GM21381 (cell line): ENCODE measurements around the gene ZBTB43.
"Not testable (repeated sequence)": the region's sequence is repeated elsewhere in the genome, so short reads cannot be mapped to it uniquely, and the experiment has no call there.

Source experiments
- ATAC-seq: cut with Tn5 transposase; IDR thresholded peaks from one replicate; pipeline ENCODE4 v1.9.1; 2021; ENCODE audit warnings: mild to moderate bottlenecking, moderate library complexity; ENCODE audit not compliant: unreplicated experiment

ZBTB43 gene

DNA sequence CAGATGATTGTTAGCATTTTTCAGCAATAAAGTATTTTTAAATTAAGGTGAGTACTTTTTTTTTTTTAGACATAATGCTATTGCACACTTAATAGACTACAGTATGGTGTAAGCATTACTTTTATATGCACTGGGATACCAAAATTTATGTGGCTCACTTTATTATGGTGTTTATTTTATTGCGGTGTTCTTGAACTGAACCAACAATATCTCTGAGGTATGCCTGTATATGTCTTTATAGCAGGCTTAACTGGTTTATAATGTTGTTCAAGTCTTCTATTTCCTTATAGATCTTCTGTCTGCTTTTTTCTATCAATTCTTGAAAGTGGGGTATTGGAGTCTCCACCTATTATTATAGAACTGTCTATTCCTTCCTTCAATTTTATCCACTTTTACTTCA, 18.0 kb downstream of the ZBTB43 start:
- no peak for ATAC-seq

DNA sequence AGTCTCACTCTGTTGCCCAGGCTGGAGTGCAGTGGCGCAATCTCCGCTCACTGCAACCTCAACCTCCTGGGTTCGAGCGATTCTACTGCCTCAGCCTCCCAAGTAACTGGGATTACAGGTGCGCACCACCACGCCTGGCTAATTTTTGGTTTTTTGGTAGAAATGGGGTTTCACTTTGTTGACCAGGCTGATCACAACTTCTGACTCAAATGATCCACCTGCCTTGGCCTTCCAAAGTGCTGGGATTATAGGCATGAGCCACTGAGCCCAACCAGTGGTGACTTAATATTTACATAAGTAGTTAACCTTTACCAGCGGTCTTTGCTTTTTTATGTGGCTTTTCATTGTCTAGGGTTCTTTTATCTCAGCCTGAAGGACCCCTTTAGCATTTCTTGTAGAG, 19.2 kb downstream of the ZBTB43 start:
- not testable (repeated sequence) for ATAC-seq

DNA sequence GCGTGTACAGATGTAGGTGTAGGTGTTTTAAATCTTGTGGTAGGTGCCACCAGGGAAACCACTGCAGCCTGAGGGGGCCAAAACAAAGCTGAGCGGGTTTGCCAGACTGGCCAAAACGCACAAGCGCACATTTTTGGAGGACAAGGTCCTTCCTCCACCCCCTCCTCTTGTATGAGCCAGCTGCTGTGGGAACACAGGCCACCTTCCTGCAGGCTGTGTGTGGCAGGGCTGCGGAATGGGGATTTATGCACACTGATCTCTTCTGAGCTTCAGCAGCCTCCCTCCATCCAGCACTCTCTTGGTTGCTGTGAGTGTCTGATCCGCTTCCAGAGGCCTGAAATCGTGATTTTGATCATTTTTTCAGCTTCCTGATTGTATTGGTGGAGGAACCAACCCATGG, 22.4 kb downstream of the ZBTB43 start:
- ATAC-seq, result no peak

DNA sequence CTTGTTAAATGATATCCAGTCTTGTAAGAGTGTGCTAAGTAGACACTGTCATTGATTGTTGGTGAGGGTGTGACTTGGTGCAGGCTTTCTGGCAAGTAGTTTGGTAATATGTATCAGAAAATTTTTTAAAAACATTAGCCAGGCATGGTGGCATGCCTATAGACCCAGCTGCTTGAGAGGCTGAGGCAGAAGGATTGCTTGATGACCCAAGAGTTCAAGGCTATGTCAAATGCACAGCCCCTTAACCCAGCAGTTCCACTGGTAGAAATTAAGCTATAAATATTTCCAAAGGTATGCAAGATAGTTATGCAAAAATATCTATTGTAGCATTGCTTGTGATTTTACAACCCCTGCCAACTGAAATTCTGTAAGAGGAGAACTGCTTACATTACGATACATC, 24.2 kb downstream of the ZBTB43 start:
- no peak for ATAC-seq

DNA sequence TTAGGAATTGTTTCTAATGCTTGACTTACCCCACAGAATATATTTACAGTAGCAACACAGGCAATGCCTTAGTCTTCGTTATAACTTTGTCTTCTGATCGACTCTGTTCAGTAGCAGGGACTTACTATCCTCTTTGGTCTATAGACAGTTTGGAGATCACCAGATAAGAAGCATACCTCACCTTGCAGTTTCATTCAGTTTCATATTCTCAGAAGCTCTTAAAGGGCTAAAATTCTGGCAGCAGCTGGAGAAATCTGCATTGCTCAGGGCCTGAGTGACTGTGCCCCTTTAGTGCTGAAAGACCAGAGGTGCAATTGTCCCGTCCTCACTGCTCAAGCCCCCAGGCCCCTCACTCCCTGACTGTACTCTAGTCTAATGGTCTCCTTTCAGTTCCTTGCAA, 26.0 kb downstream of the ZBTB43 start:
- ATAC-seq, result no peak

DNA sequence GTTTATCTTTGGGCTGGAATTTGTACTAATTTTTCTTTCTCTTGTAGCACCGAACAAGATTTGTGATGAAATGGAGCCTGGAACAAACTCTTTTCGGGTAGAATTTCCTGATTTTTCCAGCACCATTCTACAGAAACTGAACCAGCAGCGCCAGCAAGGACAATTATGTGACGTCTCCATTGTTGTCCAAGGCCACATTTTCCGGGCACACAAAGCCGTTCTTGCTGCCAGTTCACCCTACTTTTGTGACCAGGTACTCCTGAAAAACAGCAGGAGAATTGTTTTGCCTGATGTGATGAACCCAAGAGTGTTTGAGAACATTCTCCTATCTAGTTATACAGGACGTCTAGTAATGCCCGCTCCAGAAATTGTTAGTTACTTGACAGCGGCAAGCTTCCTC, 27.6 kb downstream of the ZBTB43 start:
- ATAC-seq, result no peak

DNA sequence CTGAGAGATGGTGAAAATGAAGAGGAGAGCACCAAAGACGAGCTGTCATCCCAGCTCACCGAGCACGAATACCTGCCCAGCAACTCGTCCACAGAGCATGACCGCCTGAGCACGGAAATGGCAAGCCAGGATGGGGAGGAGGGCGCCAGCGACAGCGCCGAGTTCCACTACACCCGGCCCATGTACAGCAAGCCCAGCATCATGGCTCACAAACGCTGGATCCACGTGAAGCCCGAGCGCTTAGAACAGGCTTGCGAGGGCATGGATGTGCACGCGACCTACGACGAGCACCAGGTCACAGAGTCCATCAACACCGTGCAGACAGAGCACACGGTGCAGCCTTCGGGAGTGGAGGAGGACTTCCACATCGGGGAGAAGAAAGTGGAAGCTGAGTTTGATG, 28.2 kb downstream of the ZBTB43 start:
- ATAC-seq, result no peak

DNA sequence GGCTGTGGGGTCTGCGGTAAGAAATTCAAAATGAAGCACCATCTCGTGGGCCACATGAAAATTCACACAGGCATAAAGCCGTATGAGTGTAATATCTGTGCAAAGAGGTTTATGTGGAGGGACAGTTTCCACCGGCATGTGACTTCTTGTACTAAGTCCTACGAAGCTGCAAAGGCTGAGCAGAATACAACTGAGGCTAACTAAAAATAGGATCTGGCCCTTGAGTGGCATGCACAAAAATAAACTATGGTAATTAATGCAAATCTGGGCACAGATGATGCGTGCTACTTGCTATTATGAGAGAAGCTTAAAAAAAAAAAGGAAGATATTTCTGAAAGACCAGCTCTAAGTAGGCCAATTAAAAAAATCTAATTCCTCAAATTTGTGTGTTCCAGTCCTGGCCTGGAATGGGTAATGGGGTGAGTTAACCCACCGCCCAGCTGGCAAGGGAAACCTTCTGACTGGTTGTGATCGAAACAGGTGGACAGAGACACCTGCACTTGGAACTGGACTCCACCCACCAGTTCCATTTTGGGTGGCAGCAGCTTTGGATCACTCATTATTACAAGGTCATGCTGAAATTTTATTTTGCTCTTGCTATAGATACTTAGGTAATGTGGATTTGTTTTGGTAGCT, 29.0 kb downstream of the ZBTB43 start:
- no peak for ATAC-seq

DNA sequence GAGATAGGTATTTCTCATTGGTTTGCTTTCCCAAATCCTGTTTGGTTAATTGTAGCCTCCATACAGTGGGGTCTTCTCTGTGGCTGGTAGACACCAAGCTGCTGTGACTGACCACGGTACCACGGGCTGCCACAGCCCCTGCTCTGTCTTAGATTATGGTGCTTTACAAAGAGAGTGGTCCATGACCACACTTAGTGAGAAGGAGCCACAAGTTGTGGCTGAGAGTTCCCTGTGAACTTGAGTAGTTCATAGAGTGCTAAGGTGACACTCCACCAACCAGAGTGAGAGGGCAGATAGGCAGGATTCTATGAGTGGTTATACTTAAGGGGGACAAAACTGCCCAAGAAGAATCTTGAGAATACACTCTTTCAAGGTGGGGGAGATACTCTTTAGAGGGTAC, 29.8 kb downstream of the ZBTB43 start:
- no peak for ATAC-seq

DNA sequence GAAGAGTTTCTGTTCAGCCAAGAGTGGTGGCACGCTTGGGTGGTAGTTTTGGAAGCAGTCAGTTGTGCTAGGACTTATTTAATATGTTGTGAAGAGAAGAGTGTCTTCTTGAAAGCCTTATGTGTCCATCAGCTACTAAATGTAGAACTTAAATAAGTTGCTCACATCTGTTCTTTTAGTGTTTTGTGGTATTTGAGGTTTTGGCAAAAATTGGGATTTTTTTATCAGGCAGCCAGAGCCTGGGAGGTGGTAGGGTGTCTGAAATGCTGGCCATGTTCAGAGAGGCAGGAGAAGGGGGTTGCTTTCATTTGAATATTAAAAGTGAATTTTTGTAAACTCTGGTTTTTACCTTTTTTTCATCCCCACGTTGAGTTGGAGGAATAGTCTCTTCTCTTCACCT, 31.4 kb downstream of the ZBTB43 start:
- no peak for ATAC-seq

DNA sequence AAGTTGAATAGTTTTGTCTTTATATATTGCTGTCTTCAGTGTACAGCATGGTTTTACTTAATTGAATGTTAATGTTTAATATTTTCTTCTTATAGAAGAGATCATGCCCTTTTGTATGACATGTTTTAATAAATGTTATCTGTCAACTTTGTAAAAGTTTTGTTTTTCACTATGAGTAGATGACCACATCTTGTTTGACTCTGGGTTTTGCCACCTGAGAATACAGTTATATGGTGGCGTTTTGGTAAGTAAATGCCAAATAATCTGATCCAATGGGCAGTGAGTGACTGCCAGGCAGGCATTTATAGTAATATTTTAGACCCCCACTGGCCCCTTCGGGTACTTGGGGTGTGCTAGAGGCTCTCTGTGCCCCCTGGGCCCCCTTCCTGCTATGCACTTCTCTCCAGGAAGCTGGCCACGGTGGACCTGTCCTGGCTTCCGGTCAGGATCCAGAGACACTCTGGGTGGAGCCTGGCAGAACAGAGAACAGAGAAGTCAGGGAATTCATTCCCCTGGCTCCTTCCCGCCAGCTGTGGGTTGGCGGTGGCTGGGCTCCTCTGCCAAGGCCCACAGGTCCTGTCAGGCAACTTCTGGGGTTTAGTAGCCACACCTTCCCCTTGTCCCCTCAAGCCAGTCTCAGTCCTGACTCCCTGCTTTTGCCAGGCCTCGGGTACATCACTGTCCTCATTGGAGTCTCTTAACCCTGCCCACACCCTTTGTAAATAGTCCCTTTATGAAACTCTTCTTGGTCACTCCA, 33.4 kb downstream of the ZBTB43 start:
- ATAC-seq, result no peak

DNA sequence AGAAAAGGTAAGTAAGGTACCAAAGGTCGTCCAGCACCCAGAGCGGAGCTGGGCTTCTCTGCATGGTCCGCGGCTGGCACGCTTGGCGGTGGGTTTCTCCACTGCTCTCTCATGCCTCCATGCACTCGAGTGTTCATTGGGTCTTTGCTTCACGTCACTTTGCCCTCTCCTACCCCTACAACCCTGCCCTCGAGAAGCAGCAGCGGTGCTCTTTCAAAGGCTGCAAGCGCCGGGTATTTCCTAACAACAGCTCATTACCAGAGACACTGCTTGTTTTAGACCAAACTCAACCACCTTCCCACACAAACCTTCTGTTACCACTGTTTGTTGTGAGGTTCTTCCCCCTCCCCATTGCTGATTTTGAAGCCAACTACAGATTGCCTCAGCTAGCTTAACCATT, 34.1 kb downstream of the ZBTB43 start:
- no peak for ATAC-seq

DNA sequence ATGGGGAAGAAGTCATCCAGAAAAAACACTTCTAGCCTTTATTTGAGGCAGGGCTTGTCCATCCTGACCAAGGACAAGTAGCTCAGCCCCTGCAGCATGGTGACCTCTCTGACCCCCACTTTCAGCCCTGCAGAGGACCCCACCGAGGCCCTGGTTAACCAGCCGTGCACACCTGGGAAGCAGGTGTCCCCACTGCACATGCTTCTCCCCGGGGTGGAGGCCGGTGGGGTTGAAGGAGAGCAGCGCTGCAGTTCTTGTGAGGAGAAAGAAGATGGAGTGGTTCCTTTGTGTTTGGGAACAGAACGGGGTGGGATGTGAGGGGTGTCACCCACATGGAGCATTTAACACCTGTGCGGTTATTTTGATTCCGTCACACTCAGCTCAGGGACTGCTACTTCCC, 34.5 kb downstream of the ZBTB43 start:
- ATAC-seq, result no peak

DNA sequence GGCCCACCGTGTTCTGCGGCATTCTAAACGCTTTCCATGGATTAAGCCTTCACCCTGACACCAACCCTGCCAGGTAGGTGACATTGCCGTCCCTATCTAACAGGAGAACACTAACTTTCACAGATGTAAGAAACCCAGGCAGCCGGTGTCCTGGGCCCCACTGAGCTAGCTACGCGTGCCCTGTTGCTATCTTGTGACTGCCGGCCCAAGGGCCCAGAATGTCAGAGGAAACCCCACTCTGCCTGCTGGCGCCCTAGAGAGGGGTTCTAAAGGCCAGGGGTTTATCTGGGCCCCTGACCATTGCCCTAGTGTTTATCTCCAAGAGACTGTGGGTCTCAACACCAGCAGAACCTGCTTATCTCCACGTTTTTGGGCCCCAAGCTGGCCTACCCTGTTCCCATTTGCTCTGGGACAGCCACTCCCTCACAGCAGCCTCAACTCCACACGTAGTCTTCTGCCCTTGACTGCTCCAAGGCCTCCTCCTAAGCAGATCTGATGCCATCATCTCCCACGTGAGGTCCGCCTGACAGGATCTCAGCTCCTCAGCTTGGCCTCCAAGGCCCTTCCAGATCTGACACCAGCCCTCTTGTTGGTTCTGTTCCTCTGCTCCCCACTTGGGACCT, 37.5 kb downstream of the ZBTB43 start:
- no peak for ATAC-seq

DNA sequence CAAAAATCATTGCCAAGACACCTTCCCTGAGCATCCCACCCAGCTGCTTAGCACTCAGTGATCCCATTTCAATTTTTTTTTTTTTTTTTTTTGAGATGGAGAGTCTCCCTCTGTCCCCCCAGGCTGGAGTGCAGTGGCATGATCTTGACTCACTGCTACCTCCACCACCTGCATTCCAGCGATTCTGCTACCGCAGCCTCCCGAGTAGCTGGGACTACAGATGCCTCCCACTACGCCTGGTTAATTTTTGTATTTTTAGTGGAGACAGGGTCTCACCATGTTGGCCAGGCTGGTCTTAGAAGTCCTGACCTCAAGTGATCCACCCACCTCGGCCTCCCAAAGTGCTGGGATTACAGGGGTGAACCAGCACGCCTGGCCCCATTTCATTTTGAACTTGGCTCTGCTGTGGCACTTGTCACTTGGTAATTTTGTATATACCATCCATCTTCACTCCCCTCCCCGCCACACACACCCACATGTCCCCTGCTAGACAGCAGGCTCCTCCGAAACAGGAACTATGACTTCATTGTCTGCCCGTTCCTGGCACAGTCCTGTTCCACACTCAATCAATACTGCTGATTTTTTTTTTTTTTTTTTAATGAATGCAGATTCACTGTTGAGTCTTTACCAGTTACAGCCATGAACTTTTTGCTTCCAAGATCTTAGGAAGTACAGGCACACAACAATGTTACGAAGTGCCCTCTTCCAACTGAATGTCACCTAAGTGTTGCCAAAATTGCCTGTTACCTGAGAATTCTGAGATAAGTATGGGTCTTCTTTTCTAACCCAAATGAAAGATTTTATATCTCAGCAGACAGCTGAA, 38.3 kb downstream of the ZBTB43 start:
- ATAC-seq, result no peak

DNA sequence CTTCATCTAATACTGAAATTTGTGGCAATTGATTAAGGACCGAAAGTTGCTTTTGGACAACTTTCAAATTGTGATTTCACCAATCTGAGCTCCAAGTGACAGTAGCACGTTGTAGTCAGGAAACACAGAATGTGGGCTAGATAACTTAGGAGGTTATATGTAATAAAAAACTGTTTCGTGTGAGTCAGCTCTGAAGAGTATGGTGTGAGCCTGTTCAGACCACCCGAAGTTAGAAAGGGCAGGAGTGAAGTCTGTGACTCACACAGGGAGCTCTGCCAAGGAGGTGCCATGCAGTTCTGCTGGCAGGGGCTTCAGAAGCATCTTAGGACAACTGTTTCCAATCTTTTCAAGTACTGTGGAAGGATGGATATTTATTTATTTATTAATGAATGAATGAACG, 39.2 kb downstream of the ZBTB43 start:
- ATAC-seq, result no peak

DNA sequence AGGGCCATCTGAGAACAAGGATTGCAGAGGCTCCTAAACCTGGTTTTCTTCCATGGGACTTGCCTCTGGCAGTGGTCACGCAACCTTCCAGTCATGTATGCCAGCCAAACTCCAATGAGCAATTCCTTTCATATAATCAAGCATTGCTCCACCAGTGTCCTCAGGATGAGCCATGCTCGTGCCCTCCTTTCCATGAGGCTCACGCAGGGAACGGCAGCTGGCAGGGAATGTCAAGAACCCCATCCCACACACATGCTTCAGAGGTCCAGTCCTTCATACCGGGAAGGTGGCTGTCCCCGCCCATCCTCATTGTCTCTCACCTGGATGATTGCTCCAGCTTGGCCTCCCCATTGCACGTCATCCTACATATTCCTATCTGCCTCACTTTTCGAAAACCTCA, 42.2 kb downstream of the ZBTB43 start:
- no peak for ATAC-seq

DNA sequence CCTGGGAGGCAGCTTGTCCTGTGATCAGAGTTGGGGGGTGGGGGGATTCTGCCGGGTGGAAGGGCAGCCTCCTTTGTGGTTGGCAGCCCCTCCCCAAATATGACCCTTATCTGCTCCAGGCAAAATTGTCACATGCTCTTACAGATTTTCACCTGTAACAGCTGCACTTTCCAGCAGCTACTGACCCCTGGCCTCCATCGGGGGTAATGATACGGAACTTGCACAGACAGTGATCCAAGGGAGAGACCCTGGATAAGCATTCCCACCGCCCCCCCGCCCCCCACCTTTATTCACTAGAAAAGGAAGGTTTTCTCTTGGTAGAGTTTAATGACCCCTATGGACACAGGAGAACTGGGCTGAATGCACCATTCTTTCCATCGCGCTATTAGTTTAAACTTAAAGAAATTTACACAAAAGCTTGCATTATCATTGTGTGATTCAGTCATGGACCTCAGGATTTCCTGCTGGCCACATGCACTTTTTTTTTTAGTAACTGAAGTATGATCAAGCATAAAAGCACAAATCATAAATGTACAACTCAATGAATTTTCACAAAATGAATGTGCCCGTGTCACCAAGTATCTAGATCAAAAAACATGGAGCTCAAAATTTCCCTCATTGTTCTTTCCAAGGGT, 44.9 kb downstream of the ZBTB43 start:
- no peak for ATAC-seq

DNA sequence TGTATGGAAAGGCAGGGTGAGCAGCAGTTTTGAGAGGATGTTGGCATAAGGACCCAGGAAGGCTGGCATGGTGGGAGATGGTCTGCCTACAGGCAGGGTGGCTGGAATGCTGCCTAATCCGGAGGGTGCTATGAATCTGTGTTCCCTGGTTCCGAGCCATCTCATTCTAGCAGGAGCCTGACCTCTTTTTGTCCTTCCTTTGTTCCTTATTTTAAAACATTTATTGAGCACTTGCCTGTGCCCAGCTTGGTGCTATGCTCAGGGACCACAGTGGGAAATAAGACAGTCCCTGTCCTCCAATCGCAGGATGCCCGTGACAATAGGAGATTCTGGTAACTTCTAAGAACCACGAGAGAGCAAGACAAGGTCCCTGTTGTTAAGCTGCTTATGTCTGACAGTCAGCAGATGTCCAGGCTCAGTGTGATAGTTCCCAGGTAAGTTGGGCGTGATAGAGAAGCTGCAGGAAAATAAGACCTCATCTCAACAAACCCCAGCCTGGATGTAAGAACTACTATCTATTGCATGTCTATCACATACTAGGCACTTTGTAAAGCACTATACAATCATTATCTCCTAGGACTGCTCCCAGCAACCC, 46.5 kb downstream of the ZBTB43 start:
- ATAC-seq, result no peak

DNA sequence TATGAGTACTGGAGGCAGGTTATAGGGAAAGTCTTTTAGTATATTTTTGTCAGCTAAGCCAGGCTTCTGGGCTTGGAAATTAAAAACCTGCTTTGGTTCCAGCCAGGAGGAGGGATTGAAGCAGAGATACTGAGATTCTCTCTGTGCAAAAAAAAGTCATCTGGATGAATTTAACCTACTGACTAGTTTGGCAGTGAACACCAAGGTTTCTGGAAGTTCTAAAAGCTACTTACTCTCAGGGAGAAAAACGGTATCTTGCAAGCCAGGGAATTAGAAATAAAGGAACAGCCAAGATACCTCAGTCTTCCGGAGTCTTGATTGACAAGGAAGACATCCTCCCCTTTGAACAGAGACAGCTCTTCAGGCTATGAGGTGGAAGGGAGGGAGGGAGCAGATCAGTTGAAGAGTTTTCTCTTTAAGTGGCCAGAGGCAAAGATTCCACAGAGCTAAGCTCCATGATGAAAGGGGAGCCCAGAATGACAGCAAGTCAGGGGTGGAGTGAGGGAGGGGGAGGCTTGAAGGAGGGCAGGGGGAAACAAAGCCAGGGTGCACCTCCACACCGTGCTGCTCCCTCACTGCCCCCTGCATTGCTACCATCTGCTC, 47.3 kb downstream of the ZBTB43 start:
- ATAC-seq, result no peak
